Measurements from ENCODE around the gene GZMM. TPM values are rescaled to one million over a fixed set of nuclear protein-coding genes. Genes with fewer than 3 reads are reported as not detected.

Gene GZMM
- total and polyA plus RNA-seq, 2 of the 13 experiments (the other 11 are each of a cell fraction or from before 2014, with no cell fraction given): 0.07 TPM; not detected in 1

DNA sequence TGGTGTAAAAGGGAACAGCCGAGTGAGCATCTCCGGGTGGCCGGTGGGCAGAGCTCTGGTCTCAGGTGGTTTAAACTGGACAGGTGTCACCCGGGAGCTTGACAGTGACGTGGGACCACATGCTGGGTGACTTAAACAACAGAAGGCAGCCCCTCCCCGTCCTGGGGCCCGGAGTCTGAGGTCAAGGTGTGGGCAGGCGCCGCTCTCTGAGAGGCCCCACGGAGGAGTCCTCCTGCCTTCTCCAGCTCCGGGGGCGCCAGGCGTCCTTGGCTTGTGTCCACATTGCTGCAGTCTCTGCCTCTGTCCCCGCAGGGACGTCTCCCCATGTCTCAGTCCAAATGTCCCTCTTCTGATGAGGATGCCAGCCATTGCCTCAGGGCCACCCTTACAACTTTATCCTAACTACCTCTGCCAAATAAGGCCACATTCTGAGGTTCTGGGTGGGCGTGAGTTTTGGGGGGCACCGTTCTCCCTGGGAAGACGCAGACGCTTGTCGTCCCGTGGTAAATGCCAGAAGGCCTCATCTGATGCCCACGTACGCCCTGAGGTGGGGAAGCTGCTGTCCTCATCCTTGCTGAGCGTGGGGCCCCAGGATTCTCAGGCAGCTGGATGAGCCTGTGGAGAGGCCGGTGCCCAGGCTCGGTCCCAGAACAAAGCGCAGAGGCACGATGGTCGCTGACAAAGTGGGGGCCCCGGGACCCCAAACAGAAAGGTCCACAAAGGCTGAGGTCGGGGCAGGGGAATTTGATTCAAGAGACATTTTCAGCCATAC, 12.9 kb downstream of the GZMM start (continued):
- TF ChIP-seq, protein P1, sequence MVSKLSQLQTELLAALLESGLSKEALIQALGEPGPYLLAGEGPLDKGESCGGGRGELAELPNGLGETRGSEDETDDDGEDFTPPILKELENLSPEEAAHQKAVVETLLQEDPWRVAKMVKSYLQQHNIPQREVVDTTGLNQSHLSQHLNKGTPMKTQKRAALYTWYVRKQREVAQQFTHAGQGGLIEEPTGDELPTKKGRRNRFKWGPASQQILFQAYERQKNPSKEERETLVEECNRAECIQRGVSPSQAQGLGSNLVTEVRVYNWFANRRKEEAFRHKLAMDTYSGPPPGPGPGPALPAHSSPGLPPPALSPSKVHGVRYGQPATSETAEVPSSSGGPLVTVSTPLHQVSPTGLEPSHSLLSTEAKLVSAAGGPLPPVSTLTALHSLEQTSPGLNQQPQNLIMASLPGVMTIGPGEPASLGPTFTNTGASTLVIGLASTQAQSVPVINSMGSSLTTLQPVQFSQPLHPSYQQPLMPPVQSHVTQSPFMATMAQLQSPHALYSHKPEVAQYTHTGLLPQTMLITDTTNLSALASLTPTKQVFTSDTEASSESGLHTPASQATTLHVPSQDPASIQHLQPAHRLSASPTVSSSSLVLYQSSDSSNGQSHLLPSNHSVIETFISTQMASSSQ (IDR thresholded peaks at IDR 0.05; ENCODE audit: low read depth): no peak
- TF ChIP-seq, protein P1 (CRISPR knock-in tag; IDR thresholded peaks at IDR 0.05; ENCODE audit: borderline replicate concordance): no peak
- no peak for TF ChIP-seq NFYC (CRISPR knock-in tag; IDR thresholded peaks at IDR 0.05)
- no peak for TF ChIP-seq ZNF282 (IDR thresholded peaks at IDR 0.05; ENCODE audit: partially characterized antibody)
- TF ChIP-seq ZNF639 (CRISPR knock-in tag; conservative IDR thresholded peaks at IDR 0.05): 0 out of 2 replicates have a peak, but pooled peaks have one; percentile 20
- TF ChIP-seq CREM (IDR thresholded peaks at IDR 0.05): no peak
- TF ChIP-seq CREM (CRISPR knock-in tag; IDR thresholded peaks at IDR 0.05): no peak
- TF ChIP-seq ZNF777 (CRISPR knock-in tag; IDR thresholded peaks at IDR 0.05): 0 out of 2 replicates have a peak, but pooled peaks have one; percentile 42
- TF ChIP-seq SAFB2 (CRISPR knock-in tag; IDR thresholded peaks at IDR 0.05; ENCODE audit: borderline replicate concordance, low read depth): 0 out of 2 replicates have a peak, but pooled peaks have one; percentile 5
- TF ChIP-seq NR2C2 (CRISPR knock-in tag; IDR thresholded peaks at IDR 0.05; ENCODE audit: borderline replicate concordance): no peak
- TF ChIP-seq MEIS2 (CRISPR knock-in tag; IDR thresholded peaks at IDR 0.05): peak; percentile 47; the same call in 1 of the 2 replicates
- TF ChIP-seq HDAC1 (CRISPR knock-in tag; IDR thresholded peaks at IDR 0.05): peak; percentile 17; the same call in 1 of the 2 replicates
- TF ChIP-seq, protein P2, sequence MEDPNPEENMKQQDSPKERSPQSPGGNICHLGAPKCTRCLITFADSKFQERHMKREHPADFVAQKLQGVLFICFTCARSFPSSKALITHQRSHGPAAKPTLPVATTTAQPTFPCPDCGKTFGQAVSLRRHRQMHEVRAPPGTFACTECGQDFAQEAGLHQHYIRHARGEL (CRISPR knock-in tag; IDR thresholded peaks at IDR 0.05): no peak
- TF ChIP-seq, protein P3, sequence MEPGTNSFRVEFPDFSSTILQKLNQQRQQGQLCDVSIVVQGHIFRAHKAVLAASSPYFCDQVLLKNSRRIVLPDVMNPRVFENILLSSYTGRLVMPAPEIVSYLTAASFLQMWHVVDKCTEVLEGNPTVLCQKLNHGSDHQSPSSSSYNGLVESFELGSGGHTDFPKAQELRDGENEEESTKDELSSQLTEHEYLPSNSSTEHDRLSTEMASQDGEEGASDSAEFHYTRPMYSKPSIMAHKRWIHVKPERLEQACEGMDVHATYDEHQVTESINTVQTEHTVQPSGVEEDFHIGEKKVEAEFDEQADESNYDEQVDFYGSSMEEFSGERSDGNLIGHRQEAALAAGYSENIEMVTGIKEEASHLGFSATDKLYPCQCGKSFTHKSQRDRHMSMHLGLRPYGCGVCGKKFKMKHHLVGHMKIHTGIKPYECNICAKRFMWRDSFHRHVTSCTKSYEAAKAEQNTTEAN (CRISPR knock-in tag; conservative IDR thresholded peaks at IDR 0.05): no peak
- TF ChIP-seq SNAPC4 (CRISPR knock-in tag; IDR thresholded peaks at IDR 0.05): no peak

Data from HepG2 (cell line).